Activated CD8-positive, alpha-beta memory T cell treated with anti-CD3 and anti-CD28 coated beads, Interleukin-2, amount 50 U/mL, for 4 hours (primary cell): Measurements from ENCODE around the gene GRIP2.
A peak's percentile ranks its signal among the peaks of the same experiment; 100 is the strongest.

Source experiments
- DNase-seq: peaks from one replicate; pipeline ENCODE4 v3.0.0-alpha.2; 2020

Gene GRIP2

GRCh38 chr3:14463330-14464140 is 76.6 kb downstream of the GRIP2 start:
- DNase-seq = no peak

GRCh38 chr3:14462738-14463137 is 77.4 kb downstream of the GRIP2 start:
- no peak for DNase-seq

- DNase-seq = peak; percentile 46
Measured at GRCh38 chr3:14461748-14462324, 78.3 kb downstream of the GRIP2 start.

GRCh38 chr3:14461006-14461747 is 79.0 kb downstream of the GRIP2 start:
- DNase-seq = no peak

- no peak for DNase-seq
Measured at GRCh38 chr3:14460342-14461005, 79.7 kb downstream of the GRIP2 start.

- no peak for DNase-seq
Measured at GRCh38 chr3:14459787-14460186, 80.4 kb downstream of the GRIP2 start.

GRCh38 chr3:14459384-14459783 is 80.8 kb downstream of the GRIP2 start:
- no peak for DNase-seq

GRCh38 chr3:14458434-14459275 is 81.5 kb downstream of the GRIP2 start:
- DNase-seq = no peak

GRCh38 chr3:14457999-14458398 is 82.1 kb downstream of the GRIP2 start:
- no peak for DNase-seq

- no peak for DNase-seq
Measured at GRCh38 chr3:14457481-14457880, 82.7 kb downstream of the GRIP2 start.

- no peak for DNase-seq
Measured at GRCh38 chr3:14456794-14457193, 83.3 kb downstream of the GRIP2 start.

GRCh38 chr3:14455571-14456317 is 84.4 kb downstream of the GRIP2 start:
- no peak for DNase-seq

- DNase-seq = no peak
Measured at GRCh38 chr3:14454639-14455310, 85.4 kb downstream of the GRIP2 start.

GRCh38 chr3:14453876-14454638 is 86.1 kb downstream of the GRIP2 start:
- DNase-seq = no peak

GRCh38 chr3:14452740-14453710 is 87.1 kb downstream of the GRIP2 start:
- no peak for DNase-seq

GRCh38 chr3:14451844-14452739 is 88.0 kb downstream of the GRIP2 start:
- no peak for DNase-seq

GRCh38 chr3:14450922-14451606 is 89.1 kb downstream of the GRIP2 start:
- no peak for DNase-seq
